ENCODE results near the gene LRRTM4.

Gene LRRTM4

GRCh38 chr2:76973610-76974009 is 548.6 kb downstream of the LRRTM4 start:
- TF ChIP-seq JUND (IDR thresholded peaks at IDR 0.05; ENCODE audit: low read depth) = no peak
- DNase-seq (ENCODE audit: low read depth in 1 of 2, low spot score in 1 of 2) = no peak
- in situ Hi-C loops (cut with HindIII; ENCODE audit: low pct_unique_long_range_greater_than_20kb, low sequenced_read_pairs) = no loop called here

- in situ Hi-C loops (cut with HindIII; ENCODE audit: low pct_unique_long_range_greater_than_20kb, low sequenced_read_pairs) = no loop called here
- DNase-seq (ENCODE audit: low read depth in 1 of 2, low spot score in 1 of 2) = no peak
- TF ChIP-seq JUND (IDR thresholded peaks at IDR 0.05; ENCODE audit: low read depth) = no peak
These were observed 556.4 kb downstream of the LRRTM4 start for GRCh38 chr2:76965772-76966171.

GRCh38 chr2:76958749-76959148 is 563.4 kb downstream of the LRRTM4 start:
- TF ChIP-seq JUND (IDR thresholded peaks at IDR 0.05; ENCODE audit: low read depth) = no peak
- peak; percentile 5 to 79 for DNase-seq (ENCODE audit: low read depth in 1 of 2, low spot score in 1 of 2)
- in situ Hi-C loops (cut with HindIII; ENCODE audit: low pct_unique_long_range_greater_than_20kb, low sequenced_read_pairs) = no loop called here

GRCh38 chr2:76953733-76954347 is 568.3 kb downstream of the LRRTM4 start:
- in situ Hi-C loops (cut with HindIII; ENCODE audit: low pct_unique_long_range_greater_than_20kb, low sequenced_read_pairs) = no loop called here
- no peak for TF ChIP-seq JUND (IDR thresholded peaks at IDR 0.05; ENCODE audit: low read depth)
- DNase-seq (ENCODE audit: low read depth in 1 of 2, low spot score in 1 of 2) = peak in 1 of 2 experiments; percentile 69

DNA sequence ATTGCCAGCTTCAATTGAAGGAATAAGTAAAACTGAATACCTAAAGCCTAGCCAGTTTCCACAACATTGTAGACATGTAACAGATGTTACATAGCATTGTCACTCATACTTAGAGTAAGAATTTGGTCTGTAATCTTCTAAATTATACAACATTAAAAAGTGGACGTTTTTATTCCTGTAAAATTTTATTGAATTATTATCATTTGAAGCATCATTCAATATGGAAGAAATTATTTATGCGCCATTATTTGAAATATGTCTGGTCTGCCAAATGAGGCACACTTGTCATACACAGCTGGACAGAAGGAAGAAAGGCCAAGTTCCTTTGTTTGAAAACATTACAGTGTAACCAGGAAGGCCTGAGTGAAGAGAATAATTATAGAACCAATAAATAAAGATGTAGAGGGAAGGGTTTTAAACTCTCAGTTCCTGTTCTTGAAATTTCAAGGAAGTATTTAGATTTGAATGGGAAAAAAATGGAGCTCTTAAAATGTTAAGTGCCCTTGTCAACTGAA is 575.5 kb downstream of the LRRTM4 start:
- in situ Hi-C loops (cut with HindIII; ENCODE audit: low pct_unique_long_range_greater_than_20kb, low sequenced_read_pairs) = no loop called here
- no peak for TF ChIP-seq JUND (IDR thresholded peaks at IDR 0.05; ENCODE audit: low read depth)
- DNase-seq (ENCODE audit: low read depth in 1 of 2, low spot score in 1 of 2) = no peak

DNA sequence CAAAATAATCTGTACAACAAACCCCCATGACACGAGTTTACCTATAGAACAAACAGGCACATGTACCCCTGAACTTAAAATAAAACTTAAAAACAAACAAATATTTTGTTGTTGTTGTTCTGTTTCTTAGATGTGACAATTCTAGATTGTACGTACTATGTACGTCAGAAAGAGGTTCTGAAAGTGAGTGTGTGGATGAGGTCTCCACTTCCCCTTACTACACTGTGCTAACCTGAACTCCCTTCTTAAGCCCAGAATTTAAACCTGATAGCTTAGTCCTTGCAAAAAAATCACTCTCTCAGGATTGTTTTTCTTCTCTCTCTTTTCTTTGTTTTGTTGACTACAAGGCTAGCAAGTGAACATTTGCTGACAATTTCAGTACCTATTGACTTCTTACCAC is 581.6 kb downstream of the LRRTM4 start:
- DNase-seq (ENCODE audit: low read depth in 1 of 2, low spot score in 1 of 2) = no peak
- TF ChIP-seq JUND (IDR thresholded peaks at IDR 0.05; ENCODE audit: low read depth) = no peak
- in situ Hi-C loops (cut with HindIII; ENCODE audit: low pct_unique_long_range_greater_than_20kb, low sequenced_read_pairs) = no loop called here

- no peak for DNase-seq (ENCODE audit: low read depth in 1 of 2, low spot score in 1 of 2)
- TF ChIP-seq JUND (IDR thresholded peaks at IDR 0.05; ENCODE audit: low read depth) = no peak
- in situ Hi-C loops (cut with HindIII; ENCODE audit: low pct_unique_long_range_greater_than_20kb, low sequenced_read_pairs) = no loop called here
These were observed 584.0 kb downstream of the LRRTM4 start for GRCh38 chr2:76938153-76938552.

DNA sequence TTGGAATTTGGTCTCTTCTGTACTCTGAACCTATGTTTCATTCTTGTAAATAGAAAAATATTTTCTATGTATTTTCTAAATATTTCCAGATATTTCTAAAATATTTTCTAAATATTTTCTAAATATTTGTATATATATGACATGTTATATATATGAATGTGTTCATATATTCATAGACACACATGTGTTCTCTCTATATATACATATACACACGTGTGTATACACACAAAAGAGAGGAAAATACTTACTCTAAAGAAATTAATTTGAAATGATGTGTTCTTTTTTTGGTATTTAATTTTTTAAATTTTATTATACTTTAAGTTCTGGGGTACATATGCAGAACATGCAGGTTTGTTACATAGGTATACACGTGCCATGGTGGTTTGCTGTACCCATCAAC is 589.6 kb downstream of the LRRTM4 start:
- DNase-seq (ENCODE audit: low read depth in 1 of 2, low spot score in 1 of 2) = no peak
- no peak for TF ChIP-seq JUND (IDR thresholded peaks at IDR 0.05; ENCODE audit: low read depth)
- in situ Hi-C loops (cut with HindIII; ENCODE audit: low pct_unique_long_range_greater_than_20kb, low sequenced_read_pairs) = no loop called here

GRCh38 chr2:76930056-76930744 is 592.0 kb downstream of the LRRTM4 start:
- no peak for TF ChIP-seq JUND (IDR thresholded peaks at IDR 0.05; ENCODE audit: low read depth)
- in situ Hi-C loops (cut with HindIII; ENCODE audit: low pct_unique_long_range_greater_than_20kb, low sequenced_read_pairs) = no loop called here
- DNase-seq (ENCODE audit: low read depth in 1 of 2, low spot score in 1 of 2) = no peak

DNA sequence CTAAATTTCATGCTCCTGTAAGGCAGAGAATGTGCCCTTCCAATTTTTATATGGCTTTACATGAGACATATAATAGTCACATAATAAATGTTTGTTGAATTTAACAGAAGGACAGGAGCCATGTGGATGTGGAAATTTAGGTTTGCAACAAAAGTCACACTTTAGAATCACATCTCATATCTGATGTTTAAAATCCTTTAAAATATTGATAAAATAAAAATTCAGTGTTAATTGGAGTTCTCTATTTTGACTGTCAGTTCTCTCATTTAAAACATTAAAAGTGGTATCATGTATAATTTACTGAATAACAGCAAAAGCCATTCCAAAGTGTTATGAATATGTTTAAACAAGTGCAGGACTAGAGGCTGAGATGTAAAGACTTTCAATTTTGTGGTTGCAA is 594.1 kb downstream of the LRRTM4 start:
- in situ Hi-C loops (cut with HindIII; ENCODE audit: low pct_unique_long_range_greater_than_20kb, low sequenced_read_pairs) = no loop called here
- no peak for DNase-seq (ENCODE audit: low read depth in 1 of 2, low spot score in 1 of 2)
- TF ChIP-seq JUND (IDR thresholded peaks at IDR 0.05; ENCODE audit: low read depth) = no peak

DNA sequence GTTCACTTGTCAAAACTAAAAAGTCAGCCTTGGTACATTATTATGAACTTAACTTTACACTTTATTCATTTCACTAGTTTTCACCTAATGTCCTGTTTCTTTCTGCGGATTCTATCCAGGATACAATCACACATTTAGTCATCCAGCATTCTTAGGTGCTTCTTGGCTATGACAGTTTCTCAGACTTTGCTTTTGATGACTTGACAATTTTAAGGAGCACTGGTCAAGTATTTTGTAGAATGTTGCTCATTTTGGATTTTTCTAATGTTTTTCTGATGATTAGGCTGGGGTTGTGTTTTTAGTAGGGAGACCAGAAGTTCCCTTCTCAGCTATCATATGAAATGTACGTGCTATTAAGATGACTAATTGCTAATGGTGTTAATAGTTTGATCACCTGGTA is 601.2 kb downstream of the LRRTM4 start:
- no peak for TF ChIP-seq JUND (IDR thresholded peaks at IDR 0.05; ENCODE audit: low read depth)
- DNase-seq (ENCODE audit: low read depth in 1 of 2, low spot score in 1 of 2) = no peak
- in situ Hi-C loops (cut with HindIII; ENCODE audit: low pct_unique_long_range_greater_than_20kb, low sequenced_read_pairs) = no loop called here

DNA sequence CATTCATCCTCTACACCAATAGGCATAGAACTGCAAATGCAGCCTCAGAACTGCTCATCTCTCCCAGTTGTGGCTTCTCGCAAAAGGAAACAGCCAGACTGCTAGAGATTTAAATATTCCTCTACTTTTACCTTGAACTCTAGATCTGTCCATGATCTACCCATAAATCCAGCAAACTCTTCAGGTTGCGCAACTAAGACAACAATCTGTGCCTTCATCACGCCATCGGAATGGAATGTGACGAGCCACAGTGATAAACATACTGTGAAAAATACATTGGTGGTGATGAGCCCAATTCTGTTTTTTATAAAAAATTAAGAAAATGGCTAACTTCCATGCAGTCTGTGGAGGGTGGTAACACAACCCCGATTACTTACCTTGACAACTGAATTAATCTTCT is 626.7 kb downstream of the LRRTM4 start:
- TF ChIP-seq JUND (IDR thresholded peaks at IDR 0.05; ENCODE audit: low read depth) = no peak
- DNase-seq (ENCODE audit: low read depth in 1 of 2, low spot score in 1 of 2) = peak in 1 of 2 experiments; percentile 9

DNA sequence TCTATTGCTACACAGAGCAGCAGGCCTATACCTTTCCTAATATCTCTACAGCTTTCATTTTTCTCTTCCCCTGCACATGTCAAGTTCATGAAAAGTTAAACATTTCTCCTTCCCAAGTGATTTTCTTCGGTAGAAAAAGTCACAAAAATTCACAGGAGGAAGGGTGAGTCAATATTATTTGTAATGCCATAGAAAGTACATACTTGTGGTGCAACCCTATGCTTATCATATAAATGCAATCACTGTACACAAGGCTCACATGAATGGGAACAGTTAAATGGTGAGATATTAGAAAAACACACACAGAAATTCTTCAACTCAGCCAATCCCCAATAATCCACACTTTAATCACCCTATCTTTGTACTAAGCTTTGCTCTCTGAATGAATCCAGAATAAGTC is 651.6 kb downstream of the LRRTM4 start:
- no peak for TF ChIP-seq JUND (IDR thresholded peaks at IDR 0.05; ENCODE audit: low read depth)
- in situ Hi-C loops (cut with HindIII; ENCODE audit: low pct_unique_long_range_greater_than_20kb, low sequenced_read_pairs) = no loop called here
- no peak for DNase-seq (ENCODE audit: low read depth in 1 of 2, low spot score in 1 of 2)

More for the DNA sequence above, 626.7 kb downstream of the LRRTM4 start:
- in situ Hi-C loops (cut with HindIII; ENCODE audit: low pct_unique_long_range_greater_than_20kb, low sequenced_read_pairs) = no loop called here

Data from T47D (cell line).